HG03439 (cell line): ENCODE data around the gene AMY1C.
"Not testable (repeated sequence)": the region's sequence is repeated elsewhere in the genome, so short reads cannot be mapped to it uniquely, and the experiment has no call there.

Experiments used
- ATAC-seq: cut with Tn5 transposase; IDR thresholded peaks from one replicate; pipeline ENCODE4 v1.9.1; 2021; ENCODE audit warnings: mild to moderate bottlenecking, moderate library complexity; ENCODE audit not compliant: unreplicated experiment

AMY1C gene

GRCh38 chr1:103749598-103749997, at the start of gene AMY1C:
AMY1C (plus strand) TSS chr1:103749898; CDS start chr1:103750470, 572 bp downstream.
- not testable (repeated sequence) for ATAC-seq

GRCh38 chr1:103700669-103701068, 49.0 kb upstream of the AMY1C start:
- not testable (repeated sequence) for ATAC-seq

- not testable (repeated sequence) for ATAC-seq
Measured at GRCh38 chr1:103701256-103701655, 48.4 kb upstream of the AMY1C start.

GRCh38 chr1:103707670-103708069, 42.0 kb upstream of the AMY1C start:
- not testable (repeated sequence) for ATAC-seq

- ATAC-seq = not testable (repeated sequence)
Measured at GRCh38 chr1:103710381-103710780, 39.3 kb upstream of the AMY1C start.

GRCh38 chr1:103717404-103717803, 32.3 kb upstream of the AMY1C start:
- not testable (repeated sequence) for ATAC-seq

- not testable (repeated sequence) for ATAC-seq
Measured at GRCh38 chr1:103721473-103721872, 28.2 kb upstream of the AMY1C start.

GRCh38 chr1:103735334-103735733, 14.4 kb upstream of the AMY1C start:
- not testable (repeated sequence) for ATAC-seq

- ATAC-seq = not testable (repeated sequence)
Measured at GRCh38 chr1:103738031-103738430, 11.7 kb upstream of the AMY1C start.

GRCh38 chr1:103744449-103744848, 5.2 kb upstream of the AMY1C start:
- ATAC-seq = not testable (repeated sequence)

GRCh38 chr1:103745040-103745439, 4.7 kb upstream of the AMY1C start:
- ATAC-seq = not testable (repeated sequence)

- ATAC-seq = not testable (repeated sequence)
Measured at GRCh38 chr1:103748273-103748672, 1.4 kb upstream of the AMY1C start.

GRCh38 chr1:103761896-103762295, 12.2 kb downstream of the AMY1C start:
- ATAC-seq = no peak

- no peak for ATAC-seq
Measured at GRCh38 chr1:103779932-103780331, 30.2 kb downstream of the AMY1C start.

GRCh38 chr1:103783944-103784377, 34.3 kb downstream of the AMY1C start:
- ATAC-seq = peak; percentile 59

GRCh38 chr1:103788377-103788776, 38.7 kb downstream of the AMY1C start:
- no peak for ATAC-seq

GRCh38 chr1:103790172-103790571, 40.5 kb downstream of the AMY1C start:
- ATAC-seq = no peak
